AG04449 (cell line): ENCODE results near the gene UBE2L5.
"Not testable (repeated sequence)": the region's sequence is repeated elsewhere in the genome, so short reads cannot be mapped to it uniquely, and the experiment has no call there.

Source experiments
- CTCF ChIA-PET: fragments of 350-600 bp; formaldehyde crosslinking; extraction: SDS; loops from one replicate; lab custom pipeline; 2021; ENCODE audit warnings: antibody characterized with exemption; lab: Yijun Ruan, JAX
- POLR2A ChIA-PET: fragments of 400-600, 350-600 bp; formaldehyde crosslinking; extraction: SDS; loops from one replicate; lab custom pipeline; 2020; ENCODE audit warnings: antibody characterized with exemption, inconsistent platforms; lab: Yijun Ruan, JAX
- DNase-seq: peaks from one replicate; pipeline ENCODE4 v3.0.0-alpha.2; 2010; ENCODE audit warnings: low read depth, low spot score
- H3K4me3 ChIP-seq: 2 replicates; pipeline ENCODE4 v1.5.1; 2011; ENCODE audit warnings: low read depth, mild to moderate bottlenecking, control low read depth, low read length
- CTCF ChIP-seq: IDR thresholded peaks from one replicate; pipeline ENCODE4 v1.5.1; 2011; ENCODE audit warnings: mild to moderate bottlenecking, moderate library complexity, low read length, control low read depth, inconsistent platforms; ENCODE audit not compliant: insufficient read depth; ENCODE audit errors: missing control alignments

Gene UBE2L5

GRCh38 chr13:30457306-30457891 is 35.1 kb downstream of the UBE2L5 start:
- POLR2A ChIA-PET: no interaction called here
- TF ChIP-seq CTCF: no peak
- no peak for DNase-seq
- CTCF ChIA-PET: interaction anchor here (1.2 kb wide), 1 partner anchor 325 kb away, joined by 3 read pairs; no protein-coding TSS in a partner anchor
- H3K4me3 ChIP-seq: no peak overlapping the region

- POLR2A ChIA-PET, H3K4me3 ChIP-seq, DNase-seq: not testable (repeated sequence)
- CTCF ChIA-PET: interaction anchor here (0.6 to 2.6 kb wide), 17 partner anchors 13 to 344 kb away, joined by 3 to 39 read pairs (median 3); no protein-coding TSS in a partner anchor
- peak; percentile 43 for TF ChIP-seq CTCF
These were observed 39.2 kb downstream of the UBE2L5 start for GRCh38 chr13:30461279-30462066.

GRCh38 chr13:30463787-30464495 is 41.6 kb downstream of the UBE2L5 start:
- POLR2A ChIA-PET: interaction anchor here (0.6 kb wide), 1 partner anchor 54 kb away, joined by 3 read pairs; no protein-coding TSS in a partner anchor
- TF ChIP-seq CTCF: no peak
- H3K4me3 ChIP-seq: peak overlapping the region; percentile 68
- CTCF ChIA-PET: no interaction called here
- DNase-seq: no peak

GRCh38 chr13:30464496-30465342 is 42.4 kb downstream of the UBE2L5 start:
- no peak for TF ChIP-seq CTCF
- ChIA-PET CTCF (interaction anchor here (1.0 kb wide), 1 partner anchor 339 kb away, joined by 4 read pairs; no protein-coding TSS in a partner anchor), POLR2A (interaction anchor here (0.6 kb wide), 1 partner anchor 122 kb away, joined by 3 read pairs; no protein-coding TSS in a partner anchor)
- no peak for DNase-seq
- peak overlapping the region; percentile 68 for H3K4me3 ChIP-seq

GRCh38 chr13:30465343-30465592 is 43.0 kb downstream of the UBE2L5 start:
- TF ChIP-seq CTCF: no peak
- no peak for DNase-seq
- POLR2A ChIA-PET: interaction anchor here (0.8 to 1.0 kb wide), 5 partner anchors 43 to 333 kb away, joined by 3 to 6 read pairs (median 3); partner anchors contain the start of gene UBE2L5
- CTCF ChIA-PET: interaction anchor here (1.0 kb wide), 2 partner anchors 332 to 338 kb away, joined by 3 to 4 read pairs; no protein-coding TSS in a partner anchor
- H3K4me3 ChIP-seq: peak overlapping the region; percentile 62
